ENCODE results near the gene CD44.
A peak's percentile ranks its signal among the peaks of the same experiment; 100 is the strongest.

The CD44 gene

GRCh38 chr11:35179466-35180135 is 40.6 kb downstream of the CD44 start:
- peak; percentile 14 for DNase-seq

DNA sequence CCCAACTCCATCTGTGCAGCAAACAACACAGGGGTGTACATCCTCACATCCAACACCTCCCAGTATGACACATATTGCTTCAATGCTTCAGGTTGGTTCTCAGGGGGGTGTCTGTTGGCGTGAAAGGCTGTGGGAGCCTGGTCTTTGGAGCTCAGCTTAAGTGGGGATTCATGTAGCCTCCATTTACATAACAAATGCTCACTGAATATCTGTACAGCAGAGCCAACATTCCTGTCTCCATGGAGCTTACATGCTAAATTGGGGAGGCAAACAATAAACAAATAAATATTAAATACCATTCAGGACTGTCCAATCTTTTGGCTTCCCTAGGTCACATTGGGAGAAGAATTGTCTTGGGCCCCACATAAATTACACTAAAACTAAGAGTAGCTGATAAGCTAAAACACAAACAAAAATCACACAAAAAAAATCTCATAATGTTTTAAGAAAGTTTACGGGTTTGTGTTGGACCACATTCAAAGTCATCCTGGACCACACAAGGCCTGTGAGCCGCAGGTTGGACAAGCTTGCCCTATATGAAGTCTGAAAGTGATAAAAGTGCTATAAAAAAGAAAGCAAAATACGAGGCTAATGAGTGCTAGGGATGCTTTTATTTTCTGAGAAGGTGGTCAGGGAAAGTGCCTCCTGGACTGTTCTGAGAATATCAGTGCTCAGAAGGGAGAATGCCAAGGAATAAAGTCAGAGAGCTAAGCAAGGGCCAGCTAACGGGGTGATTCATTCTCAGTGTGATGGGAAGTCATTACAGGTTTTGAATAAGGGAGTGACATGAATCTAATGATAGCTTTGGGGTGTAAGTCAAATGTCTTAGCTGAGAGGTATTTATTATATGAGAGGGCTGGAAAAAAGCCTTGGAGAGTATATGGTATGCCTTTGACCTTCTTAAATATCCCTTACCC is 41.6 kb downstream of the CD44 start:
- DNase-seq, result peak; percentile 27

DNA sequence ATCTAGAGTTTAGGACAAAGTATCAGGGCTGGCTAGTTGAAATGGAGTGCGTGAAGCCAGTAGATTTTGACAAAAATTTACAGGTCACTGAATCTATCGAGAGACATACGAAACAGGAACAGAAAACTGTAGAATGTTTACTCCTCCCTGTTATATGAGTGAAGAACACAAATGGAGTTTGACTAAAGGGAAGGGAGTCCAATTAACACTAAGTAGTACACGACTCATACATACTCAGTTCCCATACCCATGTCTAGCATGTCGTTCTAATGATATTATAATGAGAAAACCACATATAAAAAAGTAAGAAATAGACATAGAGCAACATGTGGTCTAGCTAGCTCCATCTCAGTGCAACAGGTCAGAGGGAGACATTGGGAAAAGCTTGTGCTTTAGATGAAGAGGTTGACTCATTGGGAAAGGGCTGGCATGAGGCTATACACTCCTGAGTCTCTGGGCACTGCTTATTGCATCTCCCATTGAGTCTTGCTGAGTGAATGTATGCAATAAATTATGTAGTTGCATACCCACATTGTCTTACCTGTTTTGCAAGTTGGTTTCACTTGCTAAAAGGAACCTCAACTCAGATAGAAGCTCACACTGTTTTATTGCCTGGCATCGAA is 43.5 kb downstream of the CD44 start:
- no peak for DNase-seq

- DNase-seq, result no peak
Measured at GRCh38 chr11:35183326-35183925, 44.5 kb downstream of the CD44 start.

DNA sequence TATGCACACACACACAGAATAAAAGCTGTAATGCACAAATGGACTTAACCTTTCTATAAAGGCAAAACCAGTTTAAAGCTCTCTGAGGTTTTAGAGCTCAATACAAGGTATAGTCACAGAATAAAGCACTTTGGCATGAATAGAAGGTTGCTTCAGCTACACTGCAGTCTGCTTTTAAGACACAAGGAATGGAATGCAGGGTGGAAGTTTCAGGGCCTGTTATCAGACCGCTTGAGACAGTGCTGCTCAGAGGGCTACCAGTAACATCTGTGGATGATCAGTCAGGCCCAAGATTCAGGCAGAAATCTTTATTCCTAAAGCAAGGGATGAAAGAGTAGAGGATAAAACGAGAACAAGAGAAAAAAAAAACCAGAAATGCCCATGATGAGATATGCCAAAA is 46.7 kb downstream of the CD44 start:
- DNase-seq, result no peak

DNA sequence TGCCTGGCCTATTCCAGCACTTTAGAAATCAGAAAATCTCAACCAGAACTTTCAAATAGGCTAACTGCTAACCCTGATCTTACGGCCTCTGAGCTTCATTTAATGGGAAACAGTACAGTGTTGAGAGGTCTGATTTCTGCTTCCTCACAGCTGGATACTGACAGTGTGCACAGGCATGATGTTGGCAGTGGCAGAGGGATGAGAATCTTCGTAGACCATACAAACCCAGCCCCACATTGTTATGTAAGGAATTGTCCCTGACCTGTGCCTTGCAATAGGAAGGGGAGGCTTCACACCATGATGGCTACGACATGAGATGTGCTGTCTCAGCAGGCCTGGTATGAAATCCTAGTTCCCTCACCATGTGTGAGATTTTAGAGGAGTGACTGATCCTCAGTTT is 49.0 kb downstream of the CD44 start:
- DNase-seq, result no peak

- DNase-seq, result peak; percentile 69
Measured at GRCh38 chr11:35190804-35191348, 51.9 kb downstream of the CD44 start.

DNA sequence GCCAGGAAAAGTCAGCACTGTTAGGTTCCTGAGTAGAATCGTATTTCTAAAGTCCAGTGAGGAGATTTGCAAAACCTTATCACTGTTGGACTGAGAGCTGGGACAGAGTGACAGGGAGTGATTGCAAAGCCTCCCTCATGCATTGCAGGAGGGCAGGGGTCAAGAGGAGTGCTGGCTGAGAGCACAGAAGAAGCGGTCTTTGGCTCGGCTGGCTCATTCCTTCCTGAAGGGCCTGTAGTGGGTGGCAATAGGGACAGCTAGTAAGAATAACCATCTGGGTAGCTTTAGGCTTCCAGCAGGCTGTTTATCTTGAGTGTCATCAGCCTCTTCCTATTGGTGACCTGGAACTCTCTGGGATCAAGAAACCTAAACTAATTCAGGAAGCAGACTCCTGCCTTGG is 53.4 kb downstream of the CD44 start:
- peak; percentile 14 for DNase-seq

- no peak for DNase-seq
Measured at GRCh38 chr11:35193767-35194166, 54.8 kb downstream of the CD44 start.

GRCh38 chr11:35197292-35197691 is 58.3 kb downstream of the CD44 start:
- no peak for DNase-seq

GRCh38 chr11:35200811-35201341 is 61.9 kb downstream of the CD44 start:
- no peak for DNase-seq

DNA sequence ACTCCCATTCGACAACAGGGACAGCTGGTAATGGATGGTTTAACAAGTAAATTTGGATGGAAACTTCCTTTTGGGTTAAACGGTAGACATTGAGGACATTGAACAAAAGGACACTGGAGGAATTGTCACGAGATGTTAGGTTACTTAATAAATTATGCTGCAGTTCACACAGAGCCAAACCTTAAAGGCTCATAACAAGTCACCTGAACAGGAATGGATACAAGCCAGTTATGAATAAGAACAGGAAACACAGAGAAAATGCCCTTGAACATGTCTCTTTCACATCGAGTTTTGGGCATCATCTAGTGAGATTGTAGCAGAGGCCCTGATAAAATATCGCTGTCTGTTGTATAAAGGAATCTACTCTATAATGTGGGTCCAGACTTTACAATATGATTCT is 65.6 kb downstream of the CD44 start:
- DNase-seq, result no peak

- no peak for DNase-seq
Measured at GRCh38 chr11:35206616-35207015, 67.6 kb downstream of the CD44 start.

GRCh38 chr11:35207471-35208403 is 68.8 kb downstream of the CD44 start:
- no peak for DNase-seq

DNA sequence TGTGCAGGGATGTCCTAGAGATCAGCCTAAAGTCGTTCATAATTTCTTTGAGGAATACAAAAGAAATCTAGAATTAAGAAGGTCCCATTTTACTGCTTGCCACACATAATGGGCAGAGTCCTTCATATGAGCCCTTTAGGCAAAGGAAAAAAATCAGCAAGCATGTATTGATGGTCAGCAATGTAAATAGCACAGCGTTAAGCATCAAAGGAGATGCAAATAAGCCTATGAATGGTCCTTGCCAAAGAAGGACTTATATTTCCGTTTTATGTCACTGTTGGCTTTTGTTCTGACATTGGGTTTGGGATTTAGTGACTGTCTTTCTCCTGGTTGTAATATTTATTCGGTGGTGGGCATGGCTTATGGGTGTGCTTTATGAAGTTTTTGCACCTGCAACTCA is 69.8 kb downstream of the CD44 start:
- DNase-seq, result no peak

- no peak for DNase-seq
Measured at GRCh38 chr11:35210876-35211546, 72.0 kb downstream of the CD44 start.

DNA sequence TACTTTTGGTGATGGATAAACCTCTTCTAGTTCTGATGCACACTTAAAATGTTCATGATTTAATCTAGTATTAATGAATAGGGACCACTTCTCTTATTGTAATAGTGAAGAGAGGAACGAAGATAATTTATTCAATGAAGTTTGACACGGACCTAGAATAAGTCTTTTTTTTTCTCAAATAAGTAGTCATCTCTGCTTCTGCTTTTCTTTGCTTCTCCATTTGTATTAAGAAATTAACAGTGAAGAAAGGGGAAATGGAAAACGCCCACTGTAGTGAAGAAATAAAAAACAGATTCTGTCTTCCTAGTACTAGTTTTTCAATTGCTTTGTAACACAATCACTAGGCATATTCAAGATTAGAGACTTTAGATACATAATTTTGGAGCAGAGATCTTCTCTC is 73.0 kb downstream of the CD44 start:
- no peak for DNase-seq

DNA sequence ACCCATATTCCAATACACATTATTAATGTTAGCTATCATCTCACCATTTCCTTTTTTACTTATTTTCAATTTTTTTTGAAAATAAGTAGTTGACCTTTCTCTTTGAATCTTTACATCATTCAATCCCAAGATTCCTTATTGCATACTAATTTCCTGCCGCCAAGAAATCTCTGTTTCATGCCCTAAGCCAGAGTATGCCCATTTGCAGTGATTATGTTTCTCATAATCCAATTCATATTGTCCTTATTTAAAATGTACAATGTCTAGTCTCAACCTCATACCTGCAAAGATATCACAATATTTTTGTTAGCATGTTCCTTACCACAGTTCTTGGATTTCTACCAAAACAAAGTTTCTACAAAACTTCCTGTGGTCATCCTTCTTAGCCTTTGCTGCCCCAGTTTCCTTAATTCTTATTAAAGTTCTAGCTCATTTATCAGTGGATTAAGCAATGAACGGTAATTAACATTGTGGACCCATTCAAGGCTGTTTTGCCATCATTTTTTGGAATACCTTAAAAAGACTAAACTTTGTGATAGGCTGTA is 75.3 kb downstream of the CD44 start:
- peak; percentile 59 for DNase-seq

- DNase-seq, result peak; percentile 95
Measured at GRCh38 chr11:35214792-35215193, 75.8 kb downstream of the CD44 start.

DNA sequence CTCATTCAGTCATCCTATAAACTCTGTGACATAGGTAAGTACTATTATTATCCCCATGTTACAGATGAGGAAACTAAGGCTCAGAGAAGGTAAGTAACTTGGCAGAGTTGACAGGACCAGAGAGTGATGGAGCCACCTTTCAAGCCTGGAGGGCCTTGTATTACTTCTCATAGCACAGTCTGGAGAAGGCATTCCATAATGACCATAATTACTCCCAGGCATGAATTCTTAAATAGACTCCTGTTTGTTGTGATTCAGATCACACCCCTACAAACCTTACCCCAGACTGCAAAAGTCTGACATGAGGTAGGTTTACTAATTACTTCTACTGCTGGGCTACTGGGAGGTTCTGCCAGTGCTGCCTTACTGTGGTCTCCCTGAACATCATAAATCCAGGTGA is 77.0 kb downstream of the CD44 start:
- DNase-seq, result no peak
